ENCODE measurements around the gene HMGN1. TPM values are rescaled to one million over a fixed set of nuclear protein-coding genes. Genes with fewer than 3 reads are reported as not detected.

The HMGN1 gene
- total and polyA plus RNA-seq, 4 donors = 34.6 to 92.3 (median 55.0) TPM

DNA sequence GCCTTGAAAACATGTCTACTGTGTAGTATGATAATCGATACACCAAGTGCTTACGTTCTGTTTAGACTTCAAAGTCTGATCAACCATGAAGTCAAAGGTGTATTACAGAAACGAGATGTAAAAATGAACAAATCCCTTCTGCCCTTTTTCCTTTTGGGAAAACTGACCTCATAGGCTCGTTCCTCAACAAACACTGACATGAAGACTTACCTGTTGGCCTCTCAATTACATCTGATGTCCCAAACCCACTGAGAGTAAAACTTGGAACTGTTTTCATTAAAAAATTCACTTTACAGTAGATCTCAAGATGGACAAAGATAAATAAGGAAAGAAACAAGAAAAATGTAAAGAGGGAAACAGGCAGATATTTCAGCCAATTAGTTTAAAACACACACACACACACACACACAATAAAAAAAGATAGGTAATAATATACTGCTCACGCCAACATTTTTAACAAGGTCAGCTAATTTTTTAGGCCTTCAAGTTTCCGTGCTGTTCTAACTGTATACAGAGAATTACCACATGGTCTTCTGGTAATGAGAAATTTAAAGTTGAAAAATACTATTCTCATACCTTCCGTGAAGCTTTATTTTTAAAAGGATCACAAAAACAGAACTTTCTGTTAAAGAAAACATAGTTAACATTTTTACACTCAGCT is 2.1 kb downstream of the HMGN1 start:
- 78% methylated on average over 7 of the region's 7 CpGs for WGBS
- H3K4me1 ChIP-seq (ENCODE audit: control insufficient read depth in 4 of 4, insufficient read depth in 4 of 4, low read length in 3 of 4) = peaks cover 5 to 28% (median 9%) of the 10 kb centered on the region in 4 donors
- no peak for DNase-seq (ENCODE audit: low spot score)
- H3K27me3 ChIP-seq (ENCODE audit: control insufficient read depth in 4 of 4, insufficient read depth in 4 of 4, low read length in 3 of 4) = no peaks in the 10 kb centered on the region
- no peaks in the 10 kb centered on the region for H3K9me3 ChIP-seq (ENCODE audit: control insufficient read depth in 4 of 4, low read length in 3 of 4)
- peaks cover 5 to 13% (median 11%) of the 10 kb centered on the region in 4 donors for H3K36me3 ChIP-seq (ENCODE audit: control insufficient read depth in 4 of 4, insufficient read depth in 3 of 4, low read depth in 1 of 4, low read length in 3 of 4)
- H3K9ac ChIP-seq (ENCODE audit: low read depth in 1 of 2, low read length in 2 of 2) = no peak overlapping the region
- no peak overlapping the region for H3K27ac ChIP-seq (ENCODE audit: low read depth in 1 of 2, low read length in 2 of 2)
- TF ChIP-seq FOXA1 (IDR thresholded peaks at IDR 0.05) (no peak), RXRA (IDR thresholded peaks at IDR 0.05) (no peak), NR2F2 (IDR thresholded peaks at IDR 0.05) (no peak), REST (IDR thresholded peaks at IDR 0.05) (no peak), HNF4A (conservative IDR thresholded peaks at IDR 0.05) (no peak), TAF1 (conservative IDR thresholded peaks at IDR 0.05) (no peak), JUND (IDR thresholded peaks at IDR 0.05) (no peak), RAD21 (IDR thresholded peaks at IDR 0.05) (no peak)
- H3K4me3 ChIP-seq (ENCODE audit: low read depth in 1 of 3, low read length in 3 of 3) = no peak overlapping the region

GRCh38 chr21:39346206-39346605 is 2.7 kb downstream of the HMGN1 start:
- H3K27ac ChIP-seq (ENCODE audit: low read depth in 1 of 2, low read length in 2 of 2) = no peak overlapping the region
- no peaks in the 10 kb centered on the region for H3K9me3 ChIP-seq (ENCODE audit: control insufficient read depth in 4 of 4, low read length in 3 of 4)
- peaks cover 5 to 28% (median 9%) of the 10 kb centered on the region in 4 donors for H3K4me1 ChIP-seq (ENCODE audit: control insufficient read depth in 4 of 4, insufficient read depth in 4 of 4, low read length in 3 of 4)
- no peaks in the 10 kb centered on the region for H3K27me3 ChIP-seq (ENCODE audit: control insufficient read depth in 4 of 4, insufficient read depth in 4 of 4, low read length in 3 of 4)
- WGBS = 45% methylated on average over 3 of the region's 3 CpGs
- no peak for DNase-seq (ENCODE audit: low spot score)
- H3K36me3 ChIP-seq (ENCODE audit: control insufficient read depth in 4 of 4, insufficient read depth in 3 of 4, low read depth in 1 of 4, low read length in 3 of 4) = peaks cover 5 to 17% (median 14%) of the 10 kb centered on the region in 4 donors
- no peak overlapping the region for H3K4me3 ChIP-seq (ENCODE audit: low read depth in 1 of 3, low read length in 3 of 3)
- TF ChIP-seq ATF3 (IDR thresholded peaks at IDR 0.05) = no peak
- no peak for TF ChIP-seq YY1 (IDR thresholded peaks at IDR 0.05)
- H3K9ac ChIP-seq (ENCODE audit: low read depth in 1 of 2, low read length in 2 of 2) = no peak overlapping the region

- H3K4me3 ChIP-seq (ENCODE audit: low read depth in 1 of 3, low read length in 3 of 3) = no peak overlapping the region
- H3K27me3 ChIP-seq (ENCODE audit: control insufficient read depth in 4 of 4, insufficient read depth in 4 of 4, low read length in 3 of 4) = no peaks in the 10 kb centered on the region
- H3K36me3 ChIP-seq (ENCODE audit: control insufficient read depth in 4 of 4, insufficient read depth in 3 of 4, low read depth in 1 of 4, low read length in 3 of 4) = peaks cover 5 to 22% (median 16%) of the 10 kb centered on the region in 4 donors
- H3K4me1 ChIP-seq (ENCODE audit: control insufficient read depth in 4 of 4, insufficient read depth in 4 of 4, low read length in 3 of 4) = peaks cover 5 to 25% (median 9%) of the 10 kb centered on the region in 4 donors
- no peak overlapping the region for H3K9ac ChIP-seq (ENCODE audit: low read depth in 1 of 2, low read length in 2 of 2)
- H3K9me3 ChIP-seq (ENCODE audit: control insufficient read depth in 4 of 4, low read length in 3 of 4) = no peaks in the 10 kb centered on the region
- DNase-seq (ENCODE audit: low spot score) = no peak
- no peak overlapping the region for H3K27ac ChIP-seq (ENCODE audit: low read depth in 1 of 2, low read length in 2 of 2)
- WGBS = 95% methylated on average over 6 of the region's 6 CpGs
- TF ChIP-seq TAF1 (conservative IDR thresholded peaks at IDR 0.05) (no peak), MAX (IDR thresholded peaks at IDR 0.05) (no peak), HNF4G (IDR thresholded peaks at IDR 0.05) (no peak)
These were observed 3.4 kb downstream of the HMGN1 start for GRCh38 chr21:39345440-39345839.

Measured in liver (tissue), 9 donors.